Fibroblast of lung (primary cell): ENCODE results near the gene CDK18. TPM values are rescaled to one million over a fixed set of nuclear protein-coding genes. Genes with fewer than 3 reads are reported as not detected.

ENCODE experiments used
- DNase-seq, 2 donors: peaks; one replicate each; pipeline versions ENCODE4 v3.0.0 to v3.0.0-alpha.2; 2010; ENCODE audit warnings: low read depth in 2 of 2
- H2AFZ ChIP-seq: 2 replicates; pipeline ENCODE4 v1.5.1; 2012; ENCODE audit warnings: low read length, control low read depth, inconsistent platforms
- H3K27ac ChIP-seq: 2 replicates; pipeline ENCODE4 v1.5.1; 2011; ENCODE audit warnings: low read length, control low read depth; ENCODE audit not compliant: insufficient read depth
- H3K27me3 ChIP-seq: 2 replicates; pipeline ENCODE4 v1.5.1; 2011; ENCODE audit warnings: mild to moderate bottlenecking, low read length; ENCODE audit not compliant: control insufficient read depth, insufficient read depth
- H3K36me3 ChIP-seq: 2 replicates; pipeline ENCODE4 v1.5.1; 2011; ENCODE audit warnings: low read length; ENCODE audit not compliant: control insufficient read depth, insufficient read depth
- H3K4me1 ChIP-seq: 2 replicates; pipeline ENCODE4 v1.5.1; 2011; ENCODE audit warnings: low read length; ENCODE audit not compliant: control insufficient read depth, insufficient read depth; ENCODE audit errors: extremely low read depth
- H3K4me2 ChIP-seq: 2 replicates; pipeline ENCODE4 v1.5.1; 2011; ENCODE audit warnings: low read length, control low read depth; ENCODE audit not compliant: insufficient read depth; ENCODE audit errors: extremely low read depth
- H3K4me3 ChIP-seq, 4 experiments: fragments of 200-600 bp in 1 of 4; sonication (generic) in 1 of 4; replicated peaks in 1 of 4; 2 replicates each; pipeline ENCODE4 v1.5.1; 2011 to 2016; ENCODE audit warnings: low read length in 4 of 4, low read depth in 3 of 4, mild to moderate bottlenecking in 3 of 4, control low read depth in 2 of 4, inconsistent platforms in 1 of 4, mixed read lengths in 1 of 4; ENCODE audit not compliant: insufficient read depth in 1 of 4; ENCODE audit errors: control extremely low read depth in 1 of 4
- H3K79me2 ChIP-seq: 2 replicates; pipeline ENCODE4 v1.5.1; 2012; ENCODE audit warnings: mild to moderate bottlenecking, low read length, inconsistent platforms; ENCODE audit not compliant: control insufficient read depth, insufficient read depth
- H3K9ac ChIP-seq: 2 replicates; pipeline ENCODE4 v1.5.1; 2011; ENCODE audit warnings: mild to moderate bottlenecking, low read length, control low read depth; ENCODE audit not compliant: insufficient read depth
- H3K9me3 ChIP-seq: 2 replicates; pipeline ENCODE4 v1.5.1; 2012; ENCODE audit warnings: low read depth, low read length; ENCODE audit not compliant: control insufficient read depth, insufficient read depth
- H4K20me1 ChIP-seq: 2 replicates; pipeline ENCODE4 v1.5.1; 2011; ENCODE audit warnings: low read length; ENCODE audit not compliant: control insufficient read depth, insufficient read depth; ENCODE audit errors: extremely low read depth
- CTCF ChIP-seq, 2 donors: IDR thresholded peaks in 1 of 2; conservative IDR thresholded peaks in 1 of 2; 1 replicate in 1 of 2; 2 replicates in 1 of 2; pipeline ENCODE4 v1.5.1; 2011 to 2012; ENCODE audit warnings: low read length in 2 of 2, control low read depth in 1 of 2, inconsistent platforms in 1 of 2, low read depth in 1 of 2, mild to moderate bottlenecking in 1 of 2
- EZH2 ChIP-seq: IDR thresholded peaks from 2 replicates; pipeline ENCODE4 v1.5.1; 2012; ENCODE audit warnings: low read length, control low read depth, mild to moderate bottlenecking; ENCODE audit errors: missing control alignments
- polyA plus RNA-seq, 2 donors: library from polyadenylated mRNA; depleted of rRNA in 1 of 2; stranded (reverse) in 1 of 2; unstranded in 1 of 2; fragments of >200 nt; gene quantifications; 2 replicates each; pipeline ENCODE4 v1.2.1, GENCODE V29; 2011 to 2012; ENCODE audit warnings: missing spikeins in 1 of 2
- total RNA-seq: library from RNA; depleted of rRNA; stranded (reverse); fragments of >200 nt; gene quantifications from 2 replicates; pipeline ENCODE4 v1.2.1, GENCODE V29; 2014

CDK18 gene
- total and polyA plus RNA-seq, 2 donors (not counting 1 experiment from before 2014, with no cell fraction given) = 0.33 to 2.1 TPM

GRCh38 chr1:205530116-205530515 is 25.6 kb downstream of the CDK18 start:
- no peak overlapping the region for H3K4me2 ChIP-seq
- no peak overlapping the region for H2AFZ ChIP-seq
- H3K9ac ChIP-seq = no peak overlapping the region
- no peak overlapping the region for H3K27ac ChIP-seq
- H3K79me2 ChIP-seq = no peaks in the 10 kb centered on the region
- no peaks in the 10 kb centered on the region for H3K4me1 ChIP-seq
- DNase-seq = no peak
- no peak overlapping the region for H3K4me3 ChIP-seq
- H3K27me3 ChIP-seq = peaks cover 2% of the 10 kb centered on the region
- no peak for TF ChIP-seq EZH2
- H3K9me3 ChIP-seq = no peaks in the 10 kb centered on the region
- H3K36me3 ChIP-seq = no peaks in the 10 kb centered on the region
- H4K20me1 ChIP-seq = no peaks in the 10 kb centered on the region

GRCh38 chr1:205531191-205532025 is 26.9 kb downstream of the CDK18 start:
- no peak overlapping the region for H3K9ac ChIP-seq
- no peak overlapping the region for H3K4me3 ChIP-seq
- no peak overlapping the region for H3K4me2 ChIP-seq
- no peak overlapping the region for H2AFZ ChIP-seq
- no peaks in the 10 kb centered on the region for H3K36me3 ChIP-seq
- H3K27me3 ChIP-seq = peaks cover 2% of the 10 kb centered on the region
- H3K4me1 ChIP-seq = no peaks in the 10 kb centered on the region
- TF ChIP-seq CTCF (conservative IDR thresholded peaks at IDR 0.05 in 1 of 2, IDR thresholded peaks at IDR 0.05 in 1 of 2; ENCODE audit: low read depth in 1 of 2, low read length in 2 of 2) (no peak), EZH2 (no peak)
- H3K79me2 ChIP-seq = no peaks in the 10 kb centered on the region
- no peaks in the 10 kb centered on the region for H4K20me1 ChIP-seq
- no peak overlapping the region for H3K27ac ChIP-seq
- no peak for DNase-seq
- H3K9me3 ChIP-seq = no peaks in the 10 kb centered on the region

- Histone ChIP-seq H3K79me2 (no peaks in the 10 kb centered on the region), H3K27ac (no peak overlapping the region), H3K27me3 (peaks cover 2% of the 10 kb centered on the region), H2AFZ (no peak overlapping the region), H3K4me3 (no peak overlapping the region), H4K20me1 (no peaks in the 10 kb centered on the region), H3K4me1 (no peaks in the 10 kb centered on the region), H3K36me3 (no peaks in the 10 kb centered on the region), H3K9ac (no peak overlapping the region), H3K9me3 (no peaks in the 10 kb centered on the region), H3K4me2 (no peak overlapping the region)
- no peak for DNase-seq
- TF ChIP-seq CTCF (conservative IDR thresholded peaks at IDR 0.05 in 1 of 2, IDR thresholded peaks at IDR 0.05 in 1 of 2; ENCODE audit: low read depth in 1 of 2, low read length in 2 of 2) = no peak
- TF ChIP-seq EZH2 = no peak
Measured at GRCh38 chr1:205532026-205532898, 27.8 kb downstream of the CDK18 start.
